HG02870 (cell line): ENCODE measurements around the gene CTDP1.

Source experiments
- ATAC-seq: cut with Tn5 transposase; IDR thresholded peaks from one replicate; pipeline ENCODE4 v1.9.1; 2021; ENCODE audit warnings: mild to moderate bottlenecking, moderate library complexity; ENCODE audit not compliant: unreplicated experiment

CTDP1 gene

GRCh38 chr18:79789901-79790890, 110.6 kb downstream of the CTDP1 start:
- ATAC-seq = no peak

GRCh38 chr18:79790996-79791972, 111.7 kb downstream of the CTDP1 start:
- ATAC-seq = no peak

GRCh38 chr18:79792096-79792987, 112.7 kb downstream of the CTDP1 start:
- ATAC-seq = no peak

GRCh38 chr18:79792988-79793355, 113.4 kb downstream of the CTDP1 start:
- no peak for ATAC-seq

- no peak for ATAC-seq
Observed at GRCh38 chr18:79794846-79795245, 115.2 kb downstream of the CTDP1 start.

- no peak for ATAC-seq
Observed at GRCh38 chr18:79795446-79795845, 115.8 kb downstream of the CTDP1 start.

GRCh38 chr18:79796016-79796415, 116.4 kb downstream of the CTDP1 start:
- ATAC-seq = no peak

- no peak for ATAC-seq
Observed at GRCh38 chr18:79796531-79797405, 117.2 kb downstream of the CTDP1 start.

- ATAC-seq = no peak
Observed at GRCh38 chr18:79797518-79798345, 118.1 kb downstream of the CTDP1 start, which contains the start of gene KCNG2. KCNG2 (plus strand) TSS chr18:79797938; CDS start chr18:79863668, 65,730 bp downstream.

- no peak for ATAC-seq
Observed at GRCh38 chr18:79798346-79798998, 118.9 kb downstream of the CTDP1 start.

GRCh38 chr18:79798999-79799370, 119.4 kb downstream of the CTDP1 start:
- ATAC-seq = no peak

- ATAC-seq = no peak
Observed at GRCh38 chr18:79799619-79800370, 120.2 kb downstream of the CTDP1 start.

GRCh38 chr18:79800371-79801180, 121.0 kb downstream of the CTDP1 start:
- ATAC-seq = no peak

GRCh38 chr18:79801217-79801616, 121.6 kb downstream of the CTDP1 start:
- no peak for ATAC-seq

- no peak for ATAC-seq
Observed at GRCh38 chr18:79801641-79802040, 122.0 kb downstream of the CTDP1 start.

- ATAC-seq = no peak
Observed at GRCh38 chr18:79802298-79802697, 122.7 kb downstream of the CTDP1 start.
